GM23248 (cell line): ENCODE measurements around the gene FNDC3B. TPM values are rescaled to one million over a fixed set of nuclear protein-coding genes. Genes with fewer than 3 reads are reported as not detected.

Experiments used
- DNase-seq: peaks from one replicate; pipeline ENCODE4 v3.0.0-alpha.2; 2015
- H2AFZ ChIP-seq: fragments of 200-600 bp; sonication (generic); 2 replicates; pipeline ENCODE4 v1.6.1; 2016; ENCODE audit warnings: antibody characterized with exemption
- H3F3A ChIP-seq: fragments of 200-600 bp; sonication (generic); 2 replicates; pipeline ENCODE4 v1.6.1; 2016; ENCODE audit warnings: mild to moderate bottlenecking, antibody characterized with exemption, mixed run types; ENCODE audit not compliant: insufficient read depth
- H3K27ac ChIP-seq: fragments of 200-600 bp; sonication (generic); 2 replicates; pipeline ENCODE4 v1.5.1; 2016; ENCODE audit warnings: mild to moderate bottlenecking
- H3K27me3 ChIP-seq: fragments of 200-600 bp; sonication (generic); replicated peaks from 2 replicates; pipeline ENCODE4 v1.6.1; 2016; ENCODE audit warnings: mild to moderate bottlenecking; ENCODE audit not compliant: insufficient read depth
- H3K36me3 ChIP-seq: fragments of 200-600 bp; sonication (generic); 2 replicates; pipeline ENCODE4 v1.6.1; 2016; ENCODE audit warnings: low read depth, mild to moderate bottlenecking
- H3K4me1 ChIP-seq: fragments of 200-600 bp; sonication (generic); 2 replicates; pipeline ENCODE4 v1.6.1; 2016; ENCODE audit warnings: mild to moderate bottlenecking; ENCODE audit not compliant: insufficient read depth
- H3K4me2 ChIP-seq: fragments of 200-600 bp; sonication (generic); one replicate; pipeline ENCODE4 v1.6.1; 2016; ENCODE audit warnings: mild to moderate bottlenecking; ENCODE audit not compliant: unreplicated experiment
- H3K4me3 ChIP-seq: fragments of 200-600 bp; sonication (generic); 2 replicates; pipeline ENCODE4 v1.5.1; 2016; ENCODE audit warnings: mild to moderate bottlenecking
- H3K79me2 ChIP-seq: fragments of 200-600 bp; sonication (generic); 2 replicates; pipeline ENCODE4 v1.6.1; 2016; ENCODE audit warnings: mild to moderate bottlenecking; ENCODE audit not compliant: insufficient read depth
- H3K9ac ChIP-seq: fragments of 200-600 bp; sonication (generic); 2 replicates; pipeline ENCODE4 v1.6.1; 2016; ENCODE audit warnings: mild to moderate bottlenecking
- H3K9me2 ChIP-seq: fragments of 200-600 bp; sonication (generic); 2 replicates; pipeline ENCODE4 v1.6.1; 2016; ENCODE audit warnings: mixed run types, mild to moderate bottlenecking, moderate library complexity; ENCODE audit not compliant: insufficient read depth
- H3K9me3 ChIP-seq: fragments of 200-600 bp; sonication (generic); one replicate; pipeline ENCODE4 v1.6.1; 2017; ENCODE audit warnings: low read depth
- H4K20me1 ChIP-seq: fragments of 200-600 bp; sonication (generic); 2 replicates; pipeline ENCODE4 v1.6.0; 2016; ENCODE audit not compliant: insufficient read depth
- EZH2 ChIP-seq: fragments of 200-600 bp; sonication (generic); IDR thresholded peaks from 2 replicates; pipeline ENCODE4 v1.6.1; 2018; ENCODE audit warnings: antibody characterized with exemption, mild to moderate bottlenecking; ENCODE audit not compliant: insufficient read depth, poor library complexity, severe bottlenecking
- EZH2phosphoT487 ChIP-seq: fragments of 200-600 bp; sonication (generic); IDR thresholded peaks from 2 replicates; pipeline ENCODE4 v1.6.1; 2018; ENCODE audit warnings: antibody characterized with exemption, moderate library complexity, mild to moderate bottlenecking, low read depth; ENCODE audit not compliant: insufficient read depth
- WGBS, 2 experiments: methylation state at CpG; one replicate each; pipeline ENCODE4 v1.1.6; 2015 to 2017; ENCODE audit warnings: low lambda C conversion rate in 2 of 2, low coverage in 1 of 2; ENCODE audit errors: missing lambda C conversion rate in 2 of 2; 5-methylcytosine and 5-hydroxymethylcytosine counted together
- in situ Hi-C: fragments of 300-500 bp; cut with MboI; formaldehyde crosslinking; loops from 2 replicates; pipeline ENCODE4 v1.15.0; 2020
- polyA plus RNA-seq: library from polyadenylated mRNA; unstranded; fragments of >200 nt; fragmentation: Nextera tagmentation; extraction: Ambion mirVana; gene quantifications from 2 replicates; pipeline ENCODE4 v1.2.1, GENCODE V29; 2016
- total RNA-seq: library from RNA; depleted of rRNA; stranded (reverse); fragments of >200 nt; shearing (Covaris generic); gene quantifications from 2 replicates; pipeline ENCODE4 v1.2.3, GENCODE V29; 2014

The FNDC3B gene
- total and polyA plus RNA-seq, 2 experiments from 2014 or later, result 85.5 to 123 TPM

- H3F3A ChIP-seq, result peaks cover 85% of the 10 kb centered on the region
- peaks cover 99% of the 10 kb centered on the region for H3K79me2 ChIP-seq
- H3K4me1 ChIP-seq, result peaks cover 53% of the 10 kb centered on the region
- no peaks in the 10 kb centered on the region for H3K27me3 ChIP-seq
- H3K4me2 ChIP-seq, result no peak overlapping the region
- H3K9ac ChIP-seq, result no peak overlapping the region
- H3K27ac ChIP-seq, result peak overlapping the region; percentile 91; the same call in 1 of the 2 replicates
- in situ Hi-C loops, result no loop called here
- no peaks in the 10 kb centered on the region for H3K9me3 ChIP-seq
- H3K4me3 ChIP-seq, result no peak overlapping the region
- no peak for DNase-seq
- TF ChIP-seq EZH2 (no peak), EZH2phosphoT487 (no peak)
- 88% methylated on average over 14 of the region's 14 CpGs for WGBS, 2 experiments
- H3K36me3 ChIP-seq, result 0 out of 2 replicates have a peak, but pooled peaks cover 3% of the 10 kb centered on the region
- H4K20me1 ChIP-seq, result peaks cover 12% of the 10 kb centered on the region; the same call in 1 of the 2 replicates
- no peaks in the 10 kb centered on the region for H3K9me2 ChIP-seq
- H2AFZ ChIP-seq, result no peak overlapping the region
Measured at GRCh38 chr3:172143739-172144497, 104.5 kb downstream of the FNDC3B start.

- DNase-seq, result no peak
- Histone ChIP-seq H3K27ac (peak overlapping the region; percentile 9; the same call in 1 of the 2 replicates), H3K9ac (no peak overlapping the region), H3K4me3 (no peak overlapping the region), H3K27me3 (no peaks in the 10 kb centered on the region), H3F3A (peaks cover 84% of the 10 kb centered on the region), H3K9me2 (no peaks in the 10 kb centered on the region), H4K20me1 (peaks cover 12% of the 10 kb centered on the region; the same call in 1 of the 2 replicates), H3K36me3 (0 out of 2 replicates have a peak, but pooled peaks cover 3% of the 10 kb centered on the region), H3K4me2 (no peak overlapping the region), H3K4me1 (peaks cover 53% of the 10 kb centered on the region), H2AFZ (no peak overlapping the region), H3K9me3 (no peaks in the 10 kb centered on the region), H3K79me2 (peaks cover 99% of the 10 kb centered on the region)
- in situ Hi-C loops, result no loop called here
- WGBS, 2 experiments, result 92 to 97% methylated on average over 1 of the region's 1 CpG
- TF ChIP-seq EZH2phosphoT487 (no peak), EZH2 (no peak)
Measured at GRCh38 chr3:172144601-172145000, 105.2 kb downstream of the FNDC3B start.

- Histone ChIP-seq H3K9ac (no peak overlapping the region), H3K36me3 (0 out of 2 replicates have a peak, but pooled peaks cover 3% of the 10 kb centered on the region), H2AFZ (no peak overlapping the region), H3F3A (peaks cover 79% of the 10 kb centered on the region), H3K9me2 (no peaks in the 10 kb centered on the region), H3K4me3 (no peak overlapping the region), H3K79me2 (peaks cover 99% of the 10 kb centered on the region), H3K27me3 (no peaks in the 10 kb centered on the region), H3K4me1 (peaks cover 47% of the 10 kb centered on the region), H3K4me2 (no peak overlapping the region), H3K9me3 (no peaks in the 10 kb centered on the region), H4K20me1 (peaks cover 12% of the 10 kb centered on the region; the same call in 1 of the 2 replicates), H3K27ac (peak overlapping the region; percentile 9; the same call in 1 of the 2 replicates)
- 86 to 89% methylated on average over 7 of the region's 7 CpGs for WGBS, 2 experiments
- in situ Hi-C loops, result no loop called here
- no peak for DNase-seq
- no peak for TF ChIP-seq EZH2phosphoT487
- no peak for TF ChIP-seq EZH2
Measured at GRCh38 chr3:172145031-172145686, 105.8 kb downstream of the FNDC3B start.

GRCh38 chr3:172146349-172146748 is 107.0 kb downstream of the FNDC3B start:
- Histone ChIP-seq H3K4me1 (peaks cover 40% of the 10 kb centered on the region), H4K20me1 (peaks cover 5% of the 10 kb centered on the region; the same call in 1 of the 2 replicates), H3K79me2 (peaks cover 99% of the 10 kb centered on the region), H3K4me2 (no peak overlapping the region), H3K36me3 (0 out of 2 replicates have a peak, but pooled peaks cover 3% of the 10 kb centered on the region), H3K9me3 (no peaks in the 10 kb centered on the region), H2AFZ (no peak overlapping the region), H3K27ac (no peak overlapping the region), H3K4me3 (no peak overlapping the region), H3K27me3 (no peaks in the 10 kb centered on the region), H3K9me2 (no peaks in the 10 kb centered on the region), H3K9ac (no peak overlapping the region), H3F3A (peaks cover 72% of the 10 kb centered on the region)
- no peak for DNase-seq
- TF ChIP-seq EZH2 (no peak), EZH2phosphoT487 (no peak)
- WGBS, 2 experiments, result 87 to 88% methylated on average over 3 of the region's 3 CpGs
- in situ Hi-C loops, result no loop called here
